Ishikawa (cell line): Measurements from ENCODE around the gene AGXT.

Experiments used
- NFIC ChIP-seq: IDR thresholded peaks from 2 replicates; pipeline ENCODE4 v1.6.1; 2012
- RAD21 ChIP-seq: IDR thresholded peaks from 2 replicates; pipeline ENCODE4 v1.6.1; 2012; ENCODE audit warnings: low read depth
- TF ChIP-seq, protein P1 (sequence below): IDR thresholded peaks from 2 replicates; pipeline ENCODE4 v1.6.1; 2012; ENCODE audit warnings: low read depth, mild to moderate bottlenecking

DNA sequence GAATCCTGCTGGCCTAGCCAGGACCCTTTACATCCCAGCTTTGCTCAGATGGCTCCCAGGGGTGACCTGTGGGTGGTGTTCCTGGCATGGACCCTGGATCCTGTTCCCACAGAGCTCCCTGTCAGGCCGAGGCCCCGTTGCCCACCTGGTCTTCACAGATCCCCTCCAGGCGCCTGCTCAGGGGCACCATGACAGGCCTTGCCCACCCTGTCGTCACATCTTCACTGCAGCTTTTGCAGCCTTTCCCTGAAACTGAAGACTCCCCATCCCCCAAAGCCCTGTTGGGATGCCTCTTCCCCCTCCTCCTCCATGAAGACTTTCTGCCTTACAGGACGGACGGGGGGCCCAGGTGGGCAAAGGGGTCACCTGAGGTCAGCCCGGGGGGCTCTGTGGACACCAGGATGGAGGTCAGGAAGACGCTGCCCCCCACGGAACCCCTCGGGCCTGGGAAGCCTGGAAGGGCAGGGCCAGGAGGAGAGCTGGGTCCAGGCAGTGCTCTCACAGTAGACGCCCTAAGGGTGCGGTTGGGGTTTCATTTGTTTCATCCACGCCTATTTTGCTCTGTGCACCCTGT is 35.6 kb upstream of the AGXT start:
- TF ChIP-seq NFIC (no peak), RAD21 (no peak)
- TF ChIP-seq, protein P1, sequence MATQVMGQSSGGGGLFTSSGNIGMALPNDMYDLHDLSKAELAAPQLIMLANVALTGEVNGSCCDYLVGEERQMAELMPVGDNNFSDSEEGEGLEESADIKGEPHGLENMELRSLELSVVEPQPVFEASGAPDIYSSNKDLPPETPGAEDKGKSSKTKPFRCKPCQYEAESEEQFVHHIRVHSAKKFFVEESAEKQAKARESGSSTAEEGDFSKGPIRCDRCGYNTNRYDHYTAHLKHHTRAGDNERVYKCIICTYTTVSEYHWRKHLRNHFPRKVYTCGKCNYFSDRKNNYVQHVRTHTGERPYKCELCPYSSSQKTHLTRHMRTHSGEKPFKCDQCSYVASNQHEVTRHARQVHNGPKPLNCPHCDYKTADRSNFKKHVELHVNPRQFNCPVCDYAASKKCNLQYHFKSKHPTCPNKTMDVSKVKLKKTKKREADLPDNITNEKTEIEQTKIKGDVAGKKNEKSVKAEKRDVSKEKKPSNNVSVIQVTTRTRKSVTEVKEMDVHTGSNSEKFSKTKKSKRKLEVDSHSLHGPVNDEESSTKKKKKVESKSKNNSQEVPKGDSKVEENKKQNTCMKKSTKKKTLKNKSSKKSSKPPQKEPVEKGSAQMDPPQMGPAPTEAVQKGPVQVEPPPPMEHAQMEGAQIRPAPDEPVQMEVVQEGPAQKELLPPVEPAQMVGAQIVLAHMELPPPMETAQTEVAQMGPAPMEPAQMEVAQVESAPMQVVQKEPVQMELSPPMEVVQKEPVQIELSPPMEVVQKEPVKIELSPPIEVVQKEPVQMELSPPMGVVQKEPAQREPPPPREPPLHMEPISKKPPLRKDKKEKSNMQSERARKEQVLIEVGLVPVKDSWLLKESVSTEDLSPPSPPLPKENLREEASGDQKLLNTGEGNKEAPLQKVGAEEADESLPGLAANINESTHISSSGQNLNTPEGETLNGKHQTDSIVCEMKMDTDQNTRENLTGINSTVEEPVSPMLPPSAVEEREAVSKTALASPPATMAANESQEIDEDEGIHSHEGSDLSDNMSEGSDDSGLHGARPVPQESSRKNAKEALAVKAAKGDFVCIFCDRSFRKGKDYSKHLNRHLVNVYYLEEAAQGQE, result no peak
